D341Med (cell line): ENCODE measurements around the gene FGF13.

ENCODE experiments used
- DNase-seq: peaks from one replicate; pipeline ENCODE4 v3.0.0; 2012; ENCODE audit warnings: low spot score

Gene FGF13

GRCh38 chrX:138664016-138664415 lies 47.5 kb downstream of the FGF13 start:
- no peak for DNase-seq

- DNase-seq: no peak
Observed at GRCh38 chrX:138651494-138651893, 60.0 kb downstream of the FGF13 start.

- no peak for DNase-seq
Observed at GRCh38 chrX:138648568-138648967, 62.9 kb downstream of the FGF13 start.

GRCh38 chrX:138638996-138639395 lies 72.5 kb downstream of the FGF13 start:
- DNase-seq: no peak
